ENCODE results near the gene KRT85. TPM values are rescaled to one million over a fixed set of nuclear protein-coding genes. Genes with fewer than 3 reads are reported as not detected.
"Not testable (repeated sequence)": the region's sequence is repeated elsewhere in the genome, so short reads cannot be mapped to it uniquely, and the experiment has no call there.

The KRT85 gene
- total RNA-seq, 3 donors from 2014 or later = not detected

GRCh38 chr12:52354200-52354599 is 13.1 kb downstream of the KRT85 start:
- Mint-ChIP-seq H3K4me1 (ENCODE audit: low read depth) (peaks cover 34% of the 10 kb centered on the region), H3K9me3 (no peaks in the 10 kb centered on the region), H3K36me3 (ENCODE audit: insufficient read depth) (no peaks in the 10 kb centered on the region), H3K27me3 (ENCODE audit: low read depth) (peaks cover 5% of the 10 kb centered on the region), H3K4me3 (no peak overlapping the region)
- no peak for ATAC-seq
- DNase-seq = no peak

GRCh38 chr12:52353766-52354165 is 13.5 kb downstream of the KRT85 start:
- no peak overlapping the region for H3K4me3 Mint-ChIP-seq
- peaks cover 32% of the 10 kb centered on the region for H3K4me1 Mint-ChIP-seq (ENCODE audit: low read depth)
- H3K36me3 Mint-ChIP-seq (ENCODE audit: insufficient read depth) = no peaks in the 10 kb centered on the region
- DNase-seq = no peak
- no peaks in the 10 kb centered on the region for H3K9me3 Mint-ChIP-seq
- H3K27me3 Mint-ChIP-seq (ENCODE audit: low read depth) = peaks cover 6% of the 10 kb centered on the region
- no peak for ATAC-seq

GRCh38 chr12:52352951-52353350 is 14.3 kb downstream of the KRT85 start:
- no peak for DNase-seq
- Mint-ChIP-seq H3K4me3 (no peak overlapping the region), H3K36me3 (ENCODE audit: insufficient read depth) (no peaks in the 10 kb centered on the region), H3K9me3 (no peaks in the 10 kb centered on the region), H3K27me3 (ENCODE audit: low read depth) (peaks cover 6% of the 10 kb centered on the region), H3K4me1 (ENCODE audit: low read depth) (peaks cover 24% of the 10 kb centered on the region)
- ATAC-seq = no peak

- Mint-ChIP-seq H3K27me3 (ENCODE audit: low read depth) (peaks cover 4% of the 10 kb centered on the region), H3K4me1 (ENCODE audit: low read depth) (peaks cover 22% of the 10 kb centered on the region)
- DNase-seq = peak; percentile 38
Observed at GRCh38 chr12:52351196-52352059, 15.9 kb downstream of the KRT85 start.

GRCh38 chr12:52350786-52351185 is 16.5 kb downstream of the KRT85 start:
- peaks cover 22% of the 10 kb centered on the region for H3K4me1 Mint-ChIP-seq (ENCODE audit: low read depth)
- H3K27me3 Mint-ChIP-seq (ENCODE audit: low read depth) = peaks cover 4% of the 10 kb centered on the region
- DNase-seq = no peak
- H3K9me3 Mint-ChIP-seq = no peaks in the 10 kb centered on the region
- ATAC-seq = no peak
- H3K4me3 Mint-ChIP-seq = no peak overlapping the region
- no peaks in the 10 kb centered on the region for H3K36me3 Mint-ChIP-seq (ENCODE audit: insufficient read depth)

More at GRCh38 chr12:52351196-52352059, 15.9 kb downstream of the KRT85 start:
- Mint-ChIP-seq H3K9me3 (no peaks in the 10 kb centered on the region), H3K4me3 (peak overlapping the region; percentile 65), H3K36me3 (ENCODE audit: insufficient read depth) (no peaks in the 10 kb centered on the region)
- ATAC-seq = peak; percentile 82 to 86

DNA sequence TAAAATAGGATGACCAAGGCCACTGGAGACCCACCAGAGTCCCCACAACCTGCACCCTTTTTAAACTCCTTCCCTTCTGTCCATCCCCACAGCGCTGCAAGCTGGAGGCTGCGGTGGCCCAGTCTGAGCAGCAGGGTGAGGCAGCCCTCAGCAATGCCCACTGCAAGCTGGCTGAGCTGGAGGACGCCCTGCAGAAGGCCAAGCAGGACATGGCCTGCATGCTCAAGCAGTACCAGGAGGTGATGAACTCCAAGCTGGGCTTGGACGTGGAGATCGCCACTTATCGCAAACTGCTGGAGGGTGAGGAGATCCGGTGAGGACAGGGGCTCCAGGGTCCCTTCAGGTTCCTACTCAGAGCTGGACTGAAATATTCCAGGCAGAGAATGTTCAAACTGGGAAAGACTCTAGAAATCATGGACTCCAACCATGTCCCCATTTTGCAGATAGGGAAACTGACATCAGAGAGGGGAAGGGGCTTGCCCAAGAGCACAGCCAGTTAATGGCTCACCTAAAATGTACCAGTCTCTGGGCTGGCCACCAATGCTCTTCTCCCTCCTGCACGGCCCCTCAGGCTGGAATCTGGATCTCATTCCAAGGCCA is 17.2 kb downstream of the KRT85 start:
- Mint-ChIP-seq H3K27me3 (ENCODE audit: low read depth) (peaks cover 4% of the 10 kb centered on the region), H3K36me3 (ENCODE audit: insufficient read depth) (no peaks in the 10 kb centered on the region), H3K9me3 (no peaks in the 10 kb centered on the region), H3K4me3 (no peak overlapping the region), H3K4me1 (ENCODE audit: low read depth) (peaks cover 22% of the 10 kb centered on the region)
- ATAC-seq = no peak
- no peak for DNase-seq

- DNase-seq = no peak
- ATAC-seq = no peak
- peaks cover 22% of the 10 kb centered on the region for H3K4me1 Mint-ChIP-seq (ENCODE audit: low read depth)
- no peak overlapping the region for H3K4me3 Mint-ChIP-seq
- H3K36me3 Mint-ChIP-seq (ENCODE audit: insufficient read depth) = no peaks in the 10 kb centered on the region
- no peaks in the 10 kb centered on the region for H3K9me3 Mint-ChIP-seq
- peaks cover 4% of the 10 kb centered on the region for H3K27me3 Mint-ChIP-seq (ENCODE audit: low read depth)
Observed at GRCh38 chr12:52349196-52349595, 18.1 kb downstream of the KRT85 start.

GRCh38 chr12:52347551-52348510 is 19.4 kb downstream of the KRT85 start:
- peaks cover 20% of the 10 kb centered on the region for H3K4me1 Mint-ChIP-seq (ENCODE audit: low read depth)
- H3K27me3 Mint-ChIP-seq (ENCODE audit: low read depth) = peaks cover 4% of the 10 kb centered on the region
- no peak overlapping the region for H3K4me3 Mint-ChIP-seq
- H3K36me3 Mint-ChIP-seq (ENCODE audit: insufficient read depth) = no peaks in the 10 kb centered on the region
- H3K9me3 Mint-ChIP-seq = no peaks in the 10 kb centered on the region
- no peak for DNase-seq
- ATAC-seq = no peak

DNA sequence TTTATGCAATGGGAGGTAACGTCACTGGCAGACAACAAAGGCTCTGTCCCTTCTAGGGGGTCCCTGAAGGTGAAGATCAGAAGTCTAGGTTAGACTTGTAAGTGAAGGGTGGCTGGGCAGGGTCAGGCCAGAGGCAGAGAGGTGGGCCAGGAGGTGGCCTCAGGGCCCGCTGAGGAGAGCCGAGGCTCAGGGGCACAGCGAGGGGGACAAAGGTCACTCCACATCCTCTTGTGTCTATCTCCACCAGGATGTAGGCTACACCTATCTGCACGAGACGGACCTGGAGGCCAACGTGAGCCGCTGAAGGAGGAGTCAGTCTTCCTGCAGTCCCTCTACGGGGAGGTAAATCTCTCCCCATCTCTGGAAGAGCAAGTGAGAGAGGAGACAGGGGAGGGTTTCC is 20.3 kb downstream of the KRT85 start:
- no peaks in the 10 kb centered on the region for H3K9me3 Mint-ChIP-seq

GRCh38 chr12:52346593-52346992 is 20.7 kb downstream of the KRT85 start:
- Mint-ChIP-seq H3K4me1 (ENCODE audit: low read depth) (peaks cover 8% of the 10 kb centered on the region), H3K4me3 (no peak overlapping the region), H3K27me3 (ENCODE audit: low read depth) (peaks cover 5% of the 10 kb centered on the region), H3K36me3 (ENCODE audit: insufficient read depth) (no peaks in the 10 kb centered on the region), H3K9me3 (no peaks in the 10 kb centered on the region)
- no peak for DNase-seq
- ATAC-seq = no peak

More for the DNA sequence above, 20.3 kb downstream of the KRT85 start:
- ATAC-seq (no peak), DNase-seq (no peak)
- Mint-ChIP-seq H3K4me3 (no peak overlapping the region), H3K27me3 (ENCODE audit: low read depth) (peaks cover 5% of the 10 kb centered on the region), H3K4me1 (ENCODE audit: low read depth) (peaks cover 12% of the 10 kb centered on the region), H3K36me3 (ENCODE audit: insufficient read depth) (no peaks in the 10 kb centered on the region)

- H3K4me1 Mint-ChIP-seq (ENCODE audit: low read depth); ATAC-seq; H3K27me3 Mint-ChIP-seq (ENCODE audit: low read depth); DNase-seq; H3K36me3 Mint-ChIP-seq (ENCODE audit: insufficient read depth); H3K9me3 Mint-ChIP-seq; H3K4me3 Mint-ChIP-seq: not testable (repeated sequence)
Observed at GRCh38 chr12:52345041-52345440, 22.2 kb downstream of the KRT85 start.

- ATAC-seq = no peak
- Mint-ChIP-seq H3K4me3 (no peak overlapping the region), H3K4me1 (ENCODE audit: low read depth) (peaks cover under 1% of the 10 kb centered on the region), H3K9me3 (no peaks in the 10 kb centered on the region), H3K36me3 (ENCODE audit: insufficient read depth) (no peaks in the 10 kb centered on the region), H3K27me3 (ENCODE audit: low read depth) (peaks cover 7% of the 10 kb centered on the region)
- no peak for DNase-seq
Observed at GRCh38 chr12:52344111-52344510, 23.2 kb downstream of the KRT85 start.

GRCh38 chr12:52343550-52343949 is 23.7 kb downstream of the KRT85 start:
- Mint-ChIP-seq H3K4me3 (no peak overlapping the region), H3K4me1 (ENCODE audit: low read depth) (no peaks in the 10 kb centered on the region), H3K9me3 (no peaks in the 10 kb centered on the region), H3K27me3 (ENCODE audit: low read depth) (peaks cover 7% of the 10 kb centered on the region), H3K36me3 (ENCODE audit: insufficient read depth) (no peaks in the 10 kb centered on the region)
- ATAC-seq = no peak
- DNase-seq = no peak

- ATAC-seq = no peak
- no peaks in the 10 kb centered on the region for H3K9me3 Mint-ChIP-seq
Observed at GRCh38 chr12:52342781-52343490, 24.3 kb downstream of the KRT85 start.

More at GRCh38 chr12:52342781-52343490, 24.3 kb downstream of the KRT85 start:
- Mint-ChIP-seq H3K4me1 (ENCODE audit: low read depth) (no peaks in the 10 kb centered on the region), H3K36me3 (ENCODE audit: insufficient read depth) (no peaks in the 10 kb centered on the region), H3K27me3 (ENCODE audit: low read depth) (peaks cover 7% of the 10 kb centered on the region), H3K4me3 (no peak overlapping the region)
- DNase-seq = no peak
